GM19043 (cell line): ENCODE data around the gene ASB4.
"Not testable (repeated sequence)": the region's sequence is repeated elsewhere in the genome, so short reads cannot be mapped to it uniquely, and the experiment has no call there.

Experiments used
- ATAC-seq: cut with Tn5 transposase; IDR thresholded peaks from one replicate; pipeline ENCODE4 v1.9.1; 2021; ENCODE audit warnings: low read depth; ENCODE audit not compliant: unreplicated experiment

Gene ASB4

GRCh38 chr7:95549818-95550529 is 64.2 kb downstream of the ASB4 start:
- ATAC-seq: no peak

GRCh38 chr7:95550546-95550945 is 64.8 kb downstream of the ASB4 start:
- no peak for ATAC-seq

GRCh38 chr7:95552010-95552926 is 66.5 kb downstream of the ASB4 start:
- not testable (repeated sequence) for ATAC-seq

- no peak for ATAC-seq
Observed at GRCh38 chr7:95553939-95554338, 68.2 kb downstream of the ASB4 start.

GRCh38 chr7:95556777-95557176 is 71.0 kb downstream of the ASB4 start:
- no peak for ATAC-seq

GRCh38 chr7:95558864-95559263 is 73.1 kb downstream of the ASB4 start:
- no peak for ATAC-seq

GRCh38 chr7:95560674-95561073 is 74.9 kb downstream of the ASB4 start:
- no peak for ATAC-seq

GRCh38 chr7:95569720-95570119 is 84.0 kb downstream of the ASB4 start:
- ATAC-seq: no peak

- no peak for ATAC-seq
Observed at GRCh38 chr7:95577137-95577536, 91.4 kb downstream of the ASB4 start.

GRCh38 chr7:95578299-95578855 is 92.6 kb downstream of the ASB4 start:
- no peak for ATAC-seq

- no peak for ATAC-seq
Observed at GRCh38 chr7:95579318-95579717, 93.6 kb downstream of the ASB4 start.

GRCh38 chr7:95581467-95581866 is 95.7 kb downstream of the ASB4 start:
- no peak for ATAC-seq

GRCh38 chr7:95582578-95583293 is 97.0 kb downstream of the ASB4 start:
- ATAC-seq: no peak

- no peak for ATAC-seq
Observed at GRCh38 chr7:95583834-95584621, 98.3 kb downstream of the ASB4 start.

GRCh38 chr7:95584769-95585425 is 99.2 kb downstream of the ASB4 start:
- no peak for ATAC-seq

GRCh38 chr7:95585426-95585789 is 99.7 kb downstream of the ASB4 start:
- ATAC-seq: no peak

- no peak for ATAC-seq
Observed at GRCh38 chr7:95586951-95587301, 101.2 kb downstream of the ASB4 start.

GRCh38 chr7:95589031-95589430 is 103.3 kb downstream of the ASB4 start:
- no peak for ATAC-seq

- no peak for ATAC-seq
Observed at GRCh38 chr7:95589766-95590165, 104.0 kb downstream of the ASB4 start.
